Endothelial cell of coronary artery (primary cell): ENCODE results near the gene ETFRF1. TPM values are rescaled to one million over a fixed set of nuclear protein-coding genes. Genes with fewer than 3 reads are reported as not detected.

Experiments
- total RNA-seq: library from RNA; depleted of rRNA; stranded (reverse); fragments of >200 nt; gene quantifications from 2 replicates; pipeline ENCODE4 v1.2.3, GENCODE V29; 2014

ETFRF1 gene, protein sequence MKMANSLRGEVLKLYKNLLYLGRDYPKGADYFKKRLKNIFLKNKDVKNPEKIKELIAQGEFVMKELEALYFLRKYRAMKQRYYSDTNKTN
- 7.5 and 8.3 TPM in 2 replicates for total RNA-seq

DNA sequence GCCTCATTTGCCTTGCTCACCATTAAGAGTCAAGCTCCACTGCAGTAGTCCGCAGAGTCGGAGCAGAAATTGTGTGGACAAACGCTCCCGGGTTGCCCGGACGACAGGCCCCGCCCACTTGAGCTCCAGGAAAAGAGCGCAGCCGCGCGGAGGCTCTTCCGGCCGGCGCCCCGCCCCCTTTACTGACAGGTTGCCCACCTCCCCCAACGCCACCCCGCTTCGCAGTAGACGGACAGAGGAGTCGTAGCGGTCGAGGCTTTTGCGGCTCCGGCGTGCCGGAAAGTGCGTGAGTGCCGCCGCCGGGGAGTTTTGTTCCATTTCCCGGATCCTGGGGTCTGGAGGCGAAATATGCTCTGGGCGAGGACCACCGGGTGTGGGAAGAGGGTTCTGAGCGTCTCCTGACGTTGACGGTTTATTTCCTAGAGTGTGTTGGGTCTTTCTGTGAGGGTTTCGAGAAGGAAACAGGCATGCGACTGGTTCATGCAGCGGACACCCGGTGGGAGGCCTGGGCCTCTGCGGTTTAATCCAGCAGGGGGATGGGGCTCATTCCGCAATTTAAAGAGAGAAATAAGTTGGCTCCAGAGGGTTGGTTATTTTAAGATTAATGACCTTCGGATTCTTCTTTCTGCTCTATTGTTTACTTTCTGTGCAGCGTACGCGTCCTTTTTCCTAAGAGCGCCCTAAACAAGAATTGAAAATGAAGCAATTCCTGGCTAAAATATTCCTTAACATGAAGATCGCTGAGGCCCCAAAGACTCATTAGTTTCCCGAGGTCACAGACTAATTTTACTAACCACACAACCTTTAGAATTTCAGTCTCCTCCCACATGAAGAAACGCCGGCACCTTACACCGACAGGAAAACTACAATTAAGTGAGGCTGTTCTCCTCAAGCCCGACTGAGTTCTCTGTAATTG lies at the start of gene ETFRF1, which contains the start of gene DNAI7:
Gene ETFRF1 (plus strand): TSS at position 182 of the 916 bp plus-strand sequence. CDS start 8,720 bp downstream, outside the sequence.
Gene DNAI7 (minus strand): TSS at position 105 of the 916 bp plus-strand sequence. CDS start 82 bp downstream, at position 23.

DNA sequence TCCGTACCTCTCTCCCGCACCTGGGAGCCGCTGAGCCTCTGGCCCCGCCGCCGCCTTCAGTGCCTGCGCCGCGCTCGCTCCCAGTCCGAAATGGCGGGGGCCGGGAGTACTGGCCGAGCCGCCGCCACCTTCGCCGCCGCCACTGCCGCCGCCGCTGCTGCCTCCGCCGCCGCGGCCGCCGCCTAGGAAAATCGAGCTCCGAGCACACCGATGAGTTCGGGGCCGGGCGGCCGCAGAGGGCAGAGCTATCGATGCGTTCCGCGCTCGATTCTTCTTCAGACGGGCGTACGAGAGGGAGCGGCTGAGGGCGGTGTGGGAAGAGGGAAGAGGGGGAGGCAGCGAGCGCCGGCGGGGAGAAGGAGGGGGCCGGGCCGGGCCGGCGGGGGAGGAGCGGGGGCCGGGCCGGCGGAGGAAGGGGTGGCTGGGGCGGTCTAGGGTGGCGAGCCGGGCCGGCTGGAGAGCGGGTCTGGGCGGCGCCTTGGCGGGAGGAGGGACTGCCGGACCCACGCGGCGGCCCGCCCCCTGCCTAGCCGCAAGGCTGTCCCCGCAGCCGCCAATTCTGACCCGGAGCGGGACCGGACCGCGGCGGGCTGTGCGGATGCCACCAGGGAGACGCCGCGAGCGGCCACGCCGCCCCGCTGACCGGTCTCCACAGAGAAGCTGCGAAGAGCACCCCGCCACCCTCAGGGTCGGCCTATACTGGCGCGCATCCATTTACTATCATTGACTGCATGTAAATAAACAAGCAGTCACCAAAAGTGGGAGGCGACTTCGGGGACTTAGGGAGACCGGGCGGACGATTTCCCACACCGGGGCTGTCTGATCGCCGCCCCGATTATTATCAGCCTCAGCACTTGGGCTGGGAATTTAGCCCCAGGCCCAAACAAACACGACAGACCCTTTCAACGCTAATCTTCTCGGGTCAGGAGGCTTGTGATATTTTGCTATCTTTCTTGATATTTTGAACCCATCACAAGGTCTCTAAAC lies 56.0 kb downstream of the ETFRF1 start, which contains the start of gene KRAS:
Gene KRAS (minus strand): TSS at position 186 of the 987 bp plus-strand sequence.

Other genes with a start within 250 kb of the ETFRF1 start
- 118 and 160 TPM in 2 replicates for gene BCAT1, start 246.1 kb upstream of the ETFRF1 start, total RNA-seq
- under 0.01 TPM in 1 of 2 replicates, not detected in the other for gene DNAI7, start 77 bp upstream of the ETFRF1 start, total RNA-seq
- 12.8 and 17.4 TPM in 2 replicates for gene KRAS, start 55.7 kb downstream of the ETFRF1 start, total RNA-seq